Measurements from ENCODE around the gene DEPDC5. TPM values are rescaled to one million over a fixed set of nuclear protein-coding genes. Genes with fewer than 3 reads are reported as not detected.
"Not testable (repeated sequence)": the region's sequence is repeated elsewhere in the genome, so short reads cannot be mapped to it uniquely, and the experiment has no call there.

Gene DEPDC5
- 18.3 and 37.1 TPM in 2 replicates for total RNA-seq (ENCODE audit: low replicate concordance)

- no peaks in the 10 kb centered on the region for H4K20me1 ChIP-seq (ENCODE audit: low read depth)
- peak within 1 kb of the TSS; percentile 89 for H3K27ac ChIP-seq
- peaks cover 50% of the 10 kb centered on the region for H3F3A ChIP-seq (ENCODE audit: low read depth)
- Mint-ChIP-seq H3K4me3 (peak within 1 kb of the TSS; percentile 94), H3K36me3 (no peaks in the 10 kb centered on the region), H3K4me1 (peaks cover 44% of the 10 kb centered on the region), H3K27me3 (ENCODE audit: insufficient read depth, low read depth) (peaks cover 2% of the 10 kb centered on the region), H3K9me3 (no peaks in the 10 kb centered on the region), H3K27ac (peak within 1 kb of the TSS; percentile 96)
- no peaks in the 10 kb centered on the region for H3K27me3 ChIP-seq
- H3K36me3 ChIP-seq = no peaks in the 10 kb centered on the region
- TF ChIP-seq CTCF (IDR thresholded peaks at IDR 0.05) = peak; percentile 5
- no peak for TF ChIP-seq EZH2phosphoT487 (IDR thresholded peaks at IDR 0.05)
- no peak for TF ChIP-seq EZH2 (IDR thresholded peaks at IDR 0.05)
- H2AFZ ChIP-seq (replicated peaks) = peak within 1 kb of the TSS; percentile 96
- H3K79me2 ChIP-seq (ENCODE audit: low read depth) = peaks cover 30% of the 10 kb centered on the region
- peak within 1 kb of the TSS; percentile 71 for H3K4me3 ChIP-seq
- H3K4me2 ChIP-seq = peak within 1 kb of the TSS; percentile 80
- peaks cover 21% of the 10 kb centered on the region for H3K4me1 ChIP-seq
- H3K9me3 ChIP-seq (ENCODE audit: low read depth) = no peaks in the 10 kb centered on the region
- peak within 1 kb of the TSS; percentile 57 for H3K9ac ChIP-seq
- DNase-seq (ENCODE audit: low spot score) = peak; percentile 97
These were observed at the start of gene DEPDC5 for GRCh38 chr22:31753634-31754501. DEPDC5 (plus strand) TSS chr22:31754019; CDS start chr22:31754922, 903 bp downstream.

DNA sequence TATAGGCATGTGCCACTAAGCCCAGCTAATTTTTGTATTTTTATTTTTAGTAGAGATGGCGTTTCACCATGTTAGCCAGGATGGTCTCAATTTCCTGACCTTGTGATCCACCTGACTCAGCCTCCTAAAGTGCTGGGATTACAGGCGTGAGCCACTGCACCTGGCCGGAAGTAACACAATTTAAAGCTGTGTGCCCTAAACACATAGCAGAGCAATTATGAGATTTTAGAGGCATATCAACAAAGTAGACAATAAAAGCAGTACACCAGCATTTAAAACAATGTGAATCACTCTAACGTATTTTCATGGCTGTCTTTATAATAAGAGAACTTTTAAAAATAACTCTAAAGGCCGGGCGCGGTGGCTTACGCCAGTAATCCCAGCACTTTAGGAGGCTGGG, 46.3 kb upstream of the DEPDC5 start:
- TF ChIP-seq EZH2 (IDR thresholded peaks at IDR 0.05) (no peak), EZH2phosphoT487 (IDR thresholded peaks at IDR 0.05) (no peak), CTCF (IDR thresholded peaks at IDR 0.05) (no peak)
- Mint-ChIP-seq H3K9me3 (no peaks in the 10 kb centered on the region), H3K36me3 (peaks cover 19% of the 10 kb centered on the region), H3K27ac (no peak overlapping the region), H3K4me1 (no peaks in the 10 kb centered on the region), H3K4me3 (no peak overlapping the region), H3K27me3 (ENCODE audit: insufficient read depth, low read depth) (peaks cover 2% of the 10 kb centered on the region)
- Histone ChIP-seq H3K4me1 (no peaks in the 10 kb centered on the region), H3K79me2 (ENCODE audit: low read depth) (peaks cover 61% of the 10 kb centered on the region), H3K27me3 (no peaks in the 10 kb centered on the region), H3K9ac (no peak overlapping the region), H4K20me1 (ENCODE audit: low read depth) (peaks cover 24% of the 10 kb centered on the region), H3K4me2 (no peak overlapping the region), H3K27ac (no peak overlapping the region), H3K9me3 (ENCODE audit: low read depth) (no peaks in the 10 kb centered on the region), H2AFZ (replicated peaks) (no peak overlapping the region), H3K36me3 (peaks cover 2% of the 10 kb centered on the region), H3F3A (ENCODE audit: low read depth) (no peaks in the 10 kb centered on the region), H3K4me3 (no peak overlapping the region)
- no peak for DNase-seq (ENCODE audit: low spot score)

GRCh38 chr22:31711226-31711625, 42.6 kb upstream of the DEPDC5 start:
- H3K36me3 Mint-ChIP-seq = peaks cover 37% of the 10 kb centered on the region
- H3K9ac ChIP-seq; H3K27ac ChIP-seq; H3K4me3 ChIP-seq; H3K9me3 Mint-ChIP-seq; H2AFZ ChIP-seq (replicated peaks); H3F3A ChIP-seq (ENCODE audit: low read depth); H3K27ac Mint-ChIP-seq; DNase-seq (ENCODE audit: low spot score); H3K27me3 ChIP-seq; H3K27me3 Mint-ChIP-seq (ENCODE audit: insufficient read depth, low read depth); H3K4me1 Mint-ChIP-seq; H3K9me3 ChIP-seq (ENCODE audit: low read depth); H3K4me3 Mint-ChIP-seq; H3K4me2 ChIP-seq; H3K4me1 ChIP-seq: not testable (repeated sequence)
- H4K20me1 ChIP-seq (ENCODE audit: low read depth) = peaks cover 22% of the 10 kb centered on the region
- peaks cover 82% of the 10 kb centered on the region for H3K79me2 ChIP-seq (ENCODE audit: low read depth)
- peaks cover 16% of the 10 kb centered on the region for H3K36me3 ChIP-seq

Measured in neural progenitor cell (in vitro differentiated cells).